Keratinocyte (primary cell): Measurements from ENCODE around the gene OR52N1.

Source experiments
- EZH2 ChIP-seq: IDR thresholded peaks from one replicate; pipeline ENCODE4 v1.6.1; 2012; ENCODE audit warnings: inconsistent platforms, mild to moderate bottlenecking, low read length, moderate library complexity
- TF ChIP-seq, protein P1 (sequence below), 3 experiments: IDR thresholded peaks in 1 of 3; conservative IDR thresholded peaks in 1 of 3; optimal IDR thresholded peaks in 1 of 3; 2 replicates in 2 of 3; 3 replicates in 1 of 3; pipeline versions ENCODE3 to v1.5.1; 2011; ENCODE audit warnings: low read length in 3 of 3, mild to moderate bottlenecking in 3 of 3, moderate library complexity in 2 of 3, control low read depth in 1 of 3, inconsistent platforms in 1 of 3; ENCODE audit not compliant: insufficient read depth in 2 of 3; ENCODE audit errors: extremely low read depth in 1 of 3

DNA sequence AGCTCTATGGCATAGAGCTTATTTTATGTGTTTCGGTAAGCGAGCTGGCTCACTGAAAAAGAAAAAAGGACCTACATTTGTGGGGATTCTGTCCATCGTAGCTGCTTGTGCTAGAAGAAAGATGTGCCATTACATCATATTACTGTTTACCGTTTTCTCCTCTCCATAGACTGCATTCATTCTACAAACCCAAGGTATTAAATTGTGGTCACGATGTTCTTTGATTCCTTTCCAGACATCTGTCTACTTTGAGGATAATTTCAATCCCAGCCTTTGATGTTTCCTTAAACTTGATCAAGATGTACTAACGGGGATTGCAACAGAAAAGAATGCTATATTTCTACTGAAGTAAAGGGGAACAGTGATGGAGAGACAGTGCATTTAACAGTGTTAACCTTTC lies 5.5 kb upstream of the OR52N1 start:
- TF ChIP-seq, protein P1, sequence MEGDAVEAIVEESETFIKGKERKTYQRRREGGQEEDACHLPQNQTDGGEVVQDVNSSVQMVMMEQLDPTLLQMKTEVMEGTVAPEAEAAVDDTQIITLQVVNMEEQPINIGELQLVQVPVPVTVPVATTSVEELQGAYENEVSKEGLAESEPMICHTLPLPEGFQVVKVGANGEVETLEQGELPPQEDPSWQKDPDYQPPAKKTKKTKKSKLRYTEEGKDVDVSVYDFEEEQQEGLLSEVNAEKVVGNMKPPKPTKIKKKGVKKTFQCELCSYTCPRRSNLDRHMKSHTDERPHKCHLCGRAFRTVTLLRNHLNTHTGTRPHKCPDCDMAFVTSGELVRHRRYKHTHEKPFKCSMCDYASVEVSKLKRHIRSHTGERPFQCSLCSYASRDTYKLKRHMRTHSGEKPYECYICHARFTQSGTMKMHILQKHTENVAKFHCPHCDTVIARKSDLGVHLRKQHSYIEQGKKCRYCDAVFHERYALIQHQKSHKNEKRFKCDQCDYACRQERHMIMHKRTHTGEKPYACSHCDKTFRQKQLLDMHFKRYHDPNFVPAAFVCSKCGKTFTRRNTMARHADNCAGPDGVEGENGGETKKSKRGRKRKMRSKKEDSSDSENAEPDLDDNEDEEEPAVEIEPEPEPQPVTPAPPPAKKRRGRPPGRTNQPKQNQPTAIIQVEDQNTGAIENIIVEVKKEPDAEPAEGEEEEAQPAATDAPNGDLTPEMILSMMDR (optimal IDR thresholded peaks at IDR 0.05 in 1 of 3, IDR thresholded peaks at IDR 0.05 in 1 of 3, conservative IDR thresholded peaks at IDR 0.05 in 1 of 3; ENCODE audit: extremely low read depth in 1 of 3, insufficient read depth in 2 of 3, low read length in 3 of 3) = no peak
- TF ChIP-seq EZH2 = no peak
